HG02678 (cell line): ENCODE results near the gene DICER1.
"Not testable (repeated sequence)": the region's sequence is repeated elsewhere in the genome, so short reads cannot be mapped to it uniquely, and the experiment has no call there.

Experiments used
- ATAC-seq: cut with Tn5 transposase; IDR thresholded peaks from one replicate; pipeline ENCODE4 v1.9.1; 2021; ENCODE audit warnings: mild to moderate bottlenecking, moderate library complexity; ENCODE audit not compliant: unreplicated experiment

DICER1 gene

GRCh38 chr14:95153866-95154265, 3.5 kb downstream of the DICER1 start:
- no peak for ATAC-seq

- no peak for ATAC-seq
Measured at GRCh38 chr14:95151561-95151960, 5.8 kb downstream of the DICER1 start.

- no peak for ATAC-seq
Measured at GRCh38 chr14:95150910-95151309, 6.4 kb downstream of the DICER1 start.

- no peak for ATAC-seq
Measured at GRCh38 chr14:95149441-95149840, 7.9 kb downstream of the DICER1 start.

- ATAC-seq, result no peak
Measured at GRCh38 chr14:95147597-95147996, 9.7 kb downstream of the DICER1 start.

- no peak for ATAC-seq
Measured at GRCh38 chr14:95146079-95146771, 11.1 kb downstream of the DICER1 start.

GRCh38 chr14:95144849-95145248, 12.5 kb downstream of the DICER1 start:
- ATAC-seq, result no peak

- no peak for ATAC-seq
Measured at GRCh38 chr14:95143808-95144620, 13.3 kb downstream of the DICER1 start.

GRCh38 chr14:95142208-95142607, 15.1 kb downstream of the DICER1 start:
- no peak for ATAC-seq

- ATAC-seq, result no peak
Measured at GRCh38 chr14:95141684-95142083, 15.6 kb downstream of the DICER1 start.

GRCh38 chr14:95140060-95140858, 17.1 kb downstream of the DICER1 start:
- no peak for ATAC-seq

- no peak for ATAC-seq
Measured at GRCh38 chr14:95138876-95139275, 18.5 kb downstream of the DICER1 start.

- ATAC-seq, result not testable (repeated sequence)
Measured at GRCh38 chr14:95138455-95138854, 18.9 kb downstream of the DICER1 start.

GRCh38 chr14:95137804-95138167, 19.5 kb downstream of the DICER1 start:
- no peak for ATAC-seq

- ATAC-seq, result no peak
Measured at GRCh38 chr14:95137164-95137803, 20.0 kb downstream of the DICER1 start.

- no peak for ATAC-seq
Measured at GRCh38 chr14:95136631-95137030, 20.7 kb downstream of the DICER1 start.

- ATAC-seq, result no peak
Measured at GRCh38 chr14:95134304-95134933, 22.9 kb downstream of the DICER1 start.

GRCh38 chr14:95133282-95133681, 24.0 kb downstream of the DICER1 start:
- ATAC-seq, result no peak

GRCh38 chr14:95132760-95133159, 24.6 kb downstream of the DICER1 start:
- ATAC-seq, result no peak

- ATAC-seq, result no peak
Measured at GRCh38 chr14:95130549-95130948, 26.8 kb downstream of the DICER1 start.

- ATAC-seq, result no peak
Measured at GRCh38 chr14:95128140-95128539, 29.2 kb downstream of the DICER1 start.
